H9 (cell line): Measurements from ENCODE around the gene F12. TPM values are rescaled to one million over a fixed set of nuclear protein-coding genes. Genes with fewer than 3 reads are reported as not detected.
A peak's percentile ranks its signal among the peaks of the same experiment; 100 is the strongest.

Experiments used
- DNase-seq: peaks from one replicate; pipeline ENCODE4 v3.0.0-alpha.2; 2017
- H2AFZ ChIP-seq: one replicate; pipeline ENCODE4 v1.6.1; 2013; ENCODE audit warnings: mild to moderate bottlenecking, low read length, control low read depth, moderate library complexity
- H2AK5ac ChIP-seq: 2 replicates; pipeline ENCODE4 v1.6.1; 2013; ENCODE audit warnings: low read length, control low read depth, mixed read lengths; ENCODE audit not compliant: insufficient read length
- H2BK120ac ChIP-seq: one replicate; pipeline ENCODE4 v1.6.1; 2013; ENCODE audit warnings: low read depth, mild to moderate bottlenecking, low read length, control low read depth, inconsistent platforms; ENCODE audit not compliant: poor library complexity, severe bottlenecking
- H2BK12ac ChIP-seq: 2 replicates; pipeline ENCODE4 v1.6.1; 2013; ENCODE audit warnings: low read length, control low read depth, mixed read lengths, low read depth; ENCODE audit not compliant: insufficient read length
- H2BK15ac ChIP-seq: 2 replicates; pipeline ENCODE4 v1.6.1; 2013; ENCODE audit warnings: low read depth, low read length, control low read depth
- H2BK20ac ChIP-seq: one replicate; pipeline ENCODE4 v1.6.1; 2013; ENCODE audit warnings: low read depth, mild to moderate bottlenecking, low read length, control low read depth, inconsistent platforms; ENCODE audit not compliant: poor library complexity, severe bottlenecking
- H2BK5ac ChIP-seq: 2 replicates; pipeline ENCODE4 v1.6.1; 2013; ENCODE audit warnings: low read length, control low read depth, mixed read lengths; ENCODE audit not compliant: insufficient read length
- H3K14ac ChIP-seq: 2 replicates; pipeline ENCODE4 v1.6.1; 2013; ENCODE audit warnings: low read length, control low read depth; ENCODE audit not compliant: insufficient read depth
- H3K18ac ChIP-seq: 2 replicates; pipeline ENCODE4 v1.6.1; 2013; ENCODE audit warnings: low read depth, mild to moderate bottlenecking, mixed read lengths, low read length, control low read depth; ENCODE audit not compliant: insufficient read length
- H3K23ac ChIP-seq: 2 replicates; pipeline ENCODE4 v1.6.1; 2013; ENCODE audit warnings: low read length, control low read depth, mixed read lengths, low read depth; ENCODE audit not compliant: insufficient read length
- H3K23me2 ChIP-seq: 2 replicates; pipeline ENCODE4 v1.6.1; 2013; ENCODE audit warnings: low read depth, mild to moderate bottlenecking, mixed read lengths, low read length, control low read depth; ENCODE audit not compliant: insufficient read length, poor library complexity, severe bottlenecking
- H3K27ac ChIP-seq: 2 replicates; pipeline ENCODE4 v1.5.1; 2013; ENCODE audit warnings: low read length, control low read depth, mixed read lengths, low read depth; ENCODE audit not compliant: insufficient read length
- H3K27me3 ChIP-seq: 2 replicates; pipeline ENCODE4 v1.6.1; 2013; ENCODE audit warnings: low read length, control low read depth, inconsistent platforms; ENCODE audit not compliant: insufficient read depth
- H3K4ac ChIP-seq: 2 replicates; pipeline ENCODE4 v1.6.1; 2013; ENCODE audit warnings: low read depth, mild to moderate bottlenecking, control low read depth, inconsistent platforms, low read length, moderate library complexity
- H3K4me1 ChIP-seq: 2 replicates; pipeline ENCODE4 v1.6.1; 2013; ENCODE audit warnings: low read length, control low read depth, inconsistent platforms; ENCODE audit not compliant: insufficient read depth
- H3K4me2 ChIP-seq: 2 replicates; pipeline ENCODE4 v1.6.1; 2013; ENCODE audit warnings: low read length, control low read depth, mixed read lengths; ENCODE audit not compliant: insufficient read length, insufficient read depth
- H3K56ac ChIP-seq: 2 replicates; pipeline ENCODE4 v1.6.1; 2013; ENCODE audit warnings: low read depth, mild to moderate bottlenecking, mixed read lengths, low read length, control low read depth; ENCODE audit not compliant: insufficient read length
- H3K79me1 ChIP-seq: 2 replicates; pipeline ENCODE4 v1.6.1; 2013; ENCODE audit warnings: low read depth, mild to moderate bottlenecking, moderate library complexity, low read length, control low read depth, inconsistent platforms; ENCODE audit not compliant: insufficient read depth, poor library complexity, severe bottlenecking
- H3K79me2 ChIP-seq: 2 replicates; pipeline ENCODE4 v1.6.1; 2013; ENCODE audit warnings: low read length, control low read depth, inconsistent platforms; ENCODE audit not compliant: insufficient read depth
- H3K9ac ChIP-seq: 2 replicates; pipeline ENCODE4 v1.6.1; 2013; ENCODE audit warnings: low read length, control low read depth, mixed read lengths; ENCODE audit not compliant: insufficient read length; ENCODE audit errors: extremely low read depth
- H3K9me3 ChIP-seq: one replicate; pipeline ENCODE4 v1.6.1; 2013; ENCODE audit warnings: low read depth, low read length, inconsistent platforms; ENCODE audit not compliant: control insufficient read depth
- H3T11ph ChIP-seq: one replicate; pipeline ENCODE4 v1.6.1; 2013; ENCODE audit warnings: mild to moderate bottlenecking, low read length, control low read depth, inconsistent platforms
- H4K20me1 ChIP-seq: one replicate; pipeline ENCODE4 v1.6.1; 2013; ENCODE audit not compliant: control insufficient read depth, insufficient read length, insufficient read depth
- H4K5ac ChIP-seq: 2 replicates; pipeline ENCODE4 v1.6.1; 2013; ENCODE audit warnings: low read depth, mild to moderate bottlenecking, mixed read lengths, low read length, control low read depth; ENCODE audit not compliant: insufficient read length
- H4K8ac ChIP-seq: replicated peaks from 2 replicates; pipeline ENCODE4 v1.6.1; 2013; ENCODE audit warnings: low read length, control low read depth, mixed read lengths, low read depth; ENCODE audit not compliant: insufficient read length
- H4K91ac ChIP-seq: 2 replicates; pipeline ENCODE4 v1.6.1; 2013; ENCODE audit warnings: low read depth, mild to moderate bottlenecking, moderate library complexity, mixed read lengths, low read length, control low read depth; ENCODE audit not compliant: insufficient read length
- H3K27ac Mint-ChIP-seq, 3 experiments: 2 replicates in 2 of 3; 3 replicates in 1 of 3; pipeline ENCODE4 v1.8.0; 2020 to 2021; ENCODE audit warnings: mixed read lengths in 3 of 3, mild to moderate bottlenecking in 1 of 3, moderate library complexity in 1 of 3
- H3K27me3 Mint-ChIP-seq: 2 replicates; pipeline ENCODE4 v1.8.0; 2021; ENCODE audit warnings: low read depth, mild to moderate bottlenecking, moderate library complexity, mixed read lengths
- H3K36me3 Mint-ChIP-seq, 3 experiments: 2 replicates in 2 of 3; 3 replicates in 1 of 3; pipeline ENCODE4 v1.8.0; 2020 to 2021; ENCODE audit warnings: low read depth in 3 of 3, mixed read lengths in 3 of 3; ENCODE audit not compliant: insufficient read depth in 1 of 3
- H3K4me1 Mint-ChIP-seq, 2 experiments: 2 replicates each; pipeline ENCODE4 v1.8.0; 2020; ENCODE audit warnings: mixed read lengths in 2 of 2
- H3K4me3 Mint-ChIP-seq, 2 experiments: 2 replicates in 1 of 2; 3 replicates in 1 of 2; pipeline ENCODE4 v1.8.0; 2020 to 2021; ENCODE audit warnings: mild to moderate bottlenecking in 2 of 2, mixed read lengths in 2 of 2, moderate library complexity in 1 of 2
- H3K9me3 Mint-ChIP-seq, 2 experiments: 2 replicates in 1 of 2; 3 replicates in 1 of 2; pipeline ENCODE4 v1.8.0; 2020; ENCODE audit warnings: mild to moderate bottlenecking in 2 of 2, mixed read lengths in 2 of 2, moderate library complexity in 1 of 2
- WGBS: extraction: QIAGEN DNeasy Blood & Tissue Kit; methylation state at CpG from one replicate; pipeline ENCODE4 v1.1.7; 2013; ENCODE audit warnings: missing lambda C conversion rate, low lambda C conversion rate, mixed read lengths; ENCODE audit not compliant: insufficient read length; ENCODE audit errors: extremely low coverage; 5-methylcytosine and 5-hydroxymethylcytosine counted together
- total RNA-seq: library from RNA; stranded (reverse); gene quantifications from 2 replicates; pipeline ENCODE4 v1.2.1, GENCODE V29; 2021
- TF ChIP-seq, protein P1 (sequence below): fragments of 200-600 bp; sonication (generic); conservative IDR thresholded peaks from 3 replicates; pipeline ENCODE4 v1.8.0; 2021; ENCODE audit warnings: antibody characterized with exemption, mild to moderate bottlenecking

Gene F12
- total RNA-seq, 1 experiment from 2014 or later, result 3.5 TPM

DNA sequence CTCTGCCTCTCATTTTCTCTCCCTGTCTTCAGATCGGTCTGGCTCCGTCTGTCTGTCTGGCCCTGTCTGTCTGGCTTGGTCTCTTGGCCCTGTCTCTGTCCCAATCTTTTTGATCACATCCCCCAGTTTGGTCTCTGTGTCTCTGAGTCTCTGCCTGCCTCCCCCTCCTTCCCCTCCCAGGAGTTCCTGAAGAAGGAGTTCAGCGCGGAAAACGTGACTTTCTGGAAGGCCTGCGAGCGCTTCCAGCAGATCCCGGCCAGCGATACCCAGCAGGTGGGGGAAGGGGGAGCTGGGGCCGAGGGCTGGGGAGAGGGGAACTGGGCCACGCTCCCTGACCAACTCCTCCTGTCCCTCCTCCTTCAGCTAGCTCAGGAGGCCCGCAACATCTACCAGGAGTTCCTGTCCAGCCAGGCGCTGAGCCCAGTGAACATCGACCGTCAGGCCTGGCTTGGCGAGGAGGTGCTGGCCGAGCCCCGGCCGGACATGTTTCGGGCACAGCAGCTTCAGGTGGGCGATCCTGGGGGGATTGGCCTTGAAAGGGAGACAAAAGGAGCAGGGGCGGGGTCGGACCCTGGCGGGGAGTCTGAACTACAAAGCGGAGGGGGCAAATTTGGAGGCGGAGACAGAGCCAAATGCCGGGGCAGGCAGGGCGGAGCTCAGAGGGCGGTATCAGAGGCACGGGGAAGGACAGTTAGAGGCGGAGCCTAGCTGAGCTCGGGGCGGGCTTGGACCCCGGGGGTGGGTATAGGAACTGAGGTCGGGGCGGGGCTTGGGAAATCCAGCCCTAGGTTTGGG lies 42.6 kb downstream of the F12 start:
- H2BK5ac ChIP-seq, result no peak overlapping the region
- H4K91ac ChIP-seq, result no peak overlapping the region
- peak overlapping the region; percentile 46 for H3K4me2 ChIP-seq
- no peaks in the 10 kb centered on the region for H3K9me3 ChIP-seq
- H2BK12ac ChIP-seq, result no peak overlapping the region
- H3K27ac Mint-ChIP-seq, result peak overlapping the region; percentile 86 to 96 (median 95); a peak in 6 of 7 replicates
- no peak overlapping the region for H2AK5ac ChIP-seq
- no peak overlapping the region for H2AFZ ChIP-seq
- no peak overlapping the region for H3K4ac ChIP-seq
- no peak overlapping the region for H3K23ac ChIP-seq
- peak overlapping the region; percentile 77 for H3K14ac ChIP-seq
- H3K56ac ChIP-seq, result no peak overlapping the region
- H3K27ac ChIP-seq, result peak overlapping the region; percentile 16
- no peaks in the 10 kb centered on the region; the same call in 1 of the 2 replicates for H3K27me3 ChIP-seq
- peak overlapping the region; percentile 2 for H3K9ac ChIP-seq
- WGBS, result no CpG with 5 or more reads among the region's 36 CpGs
- peaks cover 13% of the 10 kb centered on the region for H3K23me2 ChIP-seq
- no peak overlapping the region for H3T11ph ChIP-seq
- peaks cover 43 to 69% of the 10 kb centered on the region in 2 experiments for H3K4me1 Mint-ChIP-seq
- no peaks in the 10 kb centered on the region for H3K79me1 ChIP-seq
- no peaks in the 10 kb centered on the region for H3K79me2 ChIP-seq
- H2BK120ac ChIP-seq, result no peak overlapping the region
- H3K9me3 Mint-ChIP-seq, result no peaks in the 10 kb centered on the region; a peak in 1 of 5 replicates
- peak; percentile 97 for DNase-seq
- no peak overlapping the region for H4K8ac ChIP-seq
- peaks cover 8 to 10% (median 8%) of the 10 kb centered on the region in 3 experiments for H3K36me3 Mint-ChIP-seq
- H2BK15ac ChIP-seq, result no peak overlapping the region
- no peaks in the 10 kb centered on the region for H4K20me1 ChIP-seq
- H3K18ac ChIP-seq, result peak overlapping the region; percentile 82
- peaks cover 15% of the 10 kb centered on the region; the same call in 1 of the 2 replicates for H3K4me1 ChIP-seq
- TF ChIP-seq, protein P1, sequence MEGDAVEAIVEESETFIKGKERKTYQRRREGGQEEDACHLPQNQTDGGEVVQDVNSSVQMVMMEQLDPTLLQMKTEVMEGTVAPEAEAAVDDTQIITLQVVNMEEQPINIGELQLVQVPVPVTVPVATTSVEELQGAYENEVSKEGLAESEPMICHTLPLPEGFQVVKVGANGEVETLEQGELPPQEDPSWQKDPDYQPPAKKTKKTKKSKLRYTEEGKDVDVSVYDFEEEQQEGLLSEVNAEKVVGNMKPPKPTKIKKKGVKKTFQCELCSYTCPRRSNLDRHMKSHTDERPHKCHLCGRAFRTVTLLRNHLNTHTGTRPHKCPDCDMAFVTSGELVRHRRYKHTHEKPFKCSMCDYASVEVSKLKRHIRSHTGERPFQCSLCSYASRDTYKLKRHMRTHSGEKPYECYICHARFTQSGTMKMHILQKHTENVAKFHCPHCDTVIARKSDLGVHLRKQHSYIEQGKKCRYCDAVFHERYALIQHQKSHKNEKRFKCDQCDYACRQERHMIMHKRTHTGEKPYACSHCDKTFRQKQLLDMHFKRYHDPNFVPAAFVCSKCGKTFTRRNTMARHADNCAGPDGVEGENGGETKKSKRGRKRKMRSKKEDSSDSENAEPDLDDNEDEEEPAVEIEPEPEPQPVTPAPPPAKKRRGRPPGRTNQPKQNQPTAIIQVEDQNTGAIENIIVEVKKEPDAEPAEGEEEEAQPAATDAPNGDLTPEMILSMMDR, result no peak
- H3K27me3 Mint-ChIP-seq, result peaks cover 36% of the 10 kb centered on the region
- peak overlapping the region; percentile 76 to 90 for H3K4me3 Mint-ChIP-seq
- H4K5ac ChIP-seq, result no peak overlapping the region
- H2BK20ac ChIP-seq, result no peak overlapping the region
